AG04450 (cell line): Measurements from ENCODE around the gene RAC3. TPM values are rescaled to one million over a fixed set of nuclear protein-coding genes. Genes with fewer than 3 reads are reported as not detected.

ENCODE experiments used
- CTCF ChIA-PET: fragments of 300-600, 350-600 bp; formaldehyde crosslinking; extraction: SDS; loops from one replicate; lab custom pipeline; 2022; ENCODE audit warnings: antibody characterized with exemption, inconsistent platforms; lab: Charles Lee
- POLR2A ChIA-PET: fragments of 350-600 bp; formaldehyde crosslinking; extraction: SDS; loops from one replicate; lab custom pipeline; 2021; ENCODE audit warnings: antibody characterized with exemption, inconsistent platforms; lab: Yijun Ruan, JAX
- DNase-seq: peaks from one replicate; pipeline ENCODE4 v3.0.0-alpha.2; 2011; ENCODE audit warnings: low read depth, low spot score
- H3K27ac ChIP-seq: one replicate; pipeline ENCODE4 v1.5.1; 2012; ENCODE audit warnings: low read depth, low read length, control low read depth
- H3K27me3 ChIP-seq: one replicate; pipeline ENCODE4 v1.6.0; 2012; ENCODE audit warnings: low read length; ENCODE audit not compliant: control insufficient read depth, insufficient read depth
- H3K4me3 ChIP-seq: 2 replicates; pipeline ENCODE4 v1.5.1; 2011; ENCODE audit warnings: mild to moderate bottlenecking, low read depth, low read length, control low read depth
- H3K9me3 ChIP-seq: 2 replicates; pipeline ENCODE4 v1.5.1; 2012; ENCODE audit warnings: low read length; ENCODE audit not compliant: control insufficient read depth, insufficient read depth
- polyA plus RNA-seq: library from polyadenylated mRNA; depleted of rRNA; stranded (reverse); fragments of >200 nt; gene quantifications from 2 replicates; pipeline ENCODE4 v1.2.3, GENCODE V29; 2011
- TF ChIP-seq, protein P1 (sequence below): IDR thresholded peaks from 2 replicates; pipeline ENCODE4 v1.5.1; 2011; ENCODE audit warnings: low read depth, low read length, control low read depth, inconsistent platforms

The RAC3 gene
- polyA plus RNA-seq, 1 experiment = 12.9 TPM

DNA sequence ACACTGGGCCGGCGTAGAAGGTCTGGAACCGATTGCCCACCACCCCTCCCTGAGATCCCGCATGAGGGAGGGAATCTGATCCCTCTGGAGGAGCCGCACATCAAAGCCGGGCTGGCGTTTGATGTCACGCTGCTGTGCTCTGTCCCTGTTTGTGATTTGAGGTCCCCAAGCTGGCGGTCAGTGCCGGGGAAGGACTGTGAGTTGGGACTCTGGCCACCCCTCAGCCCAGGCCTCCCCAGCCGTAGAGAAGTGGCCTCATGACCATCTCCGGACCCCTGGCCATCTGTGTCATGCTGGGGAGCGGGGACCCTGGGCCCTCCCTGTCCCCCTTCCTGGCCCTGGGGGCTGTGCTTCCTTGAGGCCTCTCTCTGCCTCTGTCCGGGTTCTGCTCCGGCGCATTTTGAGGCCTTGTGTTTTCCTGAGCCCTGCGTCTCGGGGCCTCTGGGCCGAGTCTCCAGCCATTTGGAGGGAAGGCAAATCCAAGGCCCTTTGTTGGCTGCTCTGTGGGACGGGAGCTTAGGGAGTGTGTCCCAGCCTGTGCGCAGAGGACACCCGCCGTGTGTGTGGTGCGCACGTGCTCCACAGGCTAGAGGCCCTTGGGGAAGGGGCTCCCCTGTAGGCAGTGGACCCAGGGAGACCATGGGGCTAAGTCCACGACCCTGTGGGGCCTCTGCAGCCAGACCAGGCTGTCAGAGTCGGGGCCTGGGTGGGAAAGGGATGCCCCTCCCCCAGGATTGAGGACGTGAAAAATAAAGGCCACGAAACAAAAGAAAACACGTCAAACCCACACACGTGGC is 39.0 kb upstream of the RAC3 start:
- Histone ChIP-seq H3K27ac (peak overlapping the region; percentile 11), H3K27me3 (no peaks in the 10 kb centered on the region), H3K9me3 (peaks cover 23% of the 10 kb centered on the region), H3K4me3 (no peak overlapping the region)
- no peak for DNase-seq
- ChIA-PET CTCF (no interaction called here), POLR2A (no interaction called here)
- TF ChIP-seq, protein P1, sequence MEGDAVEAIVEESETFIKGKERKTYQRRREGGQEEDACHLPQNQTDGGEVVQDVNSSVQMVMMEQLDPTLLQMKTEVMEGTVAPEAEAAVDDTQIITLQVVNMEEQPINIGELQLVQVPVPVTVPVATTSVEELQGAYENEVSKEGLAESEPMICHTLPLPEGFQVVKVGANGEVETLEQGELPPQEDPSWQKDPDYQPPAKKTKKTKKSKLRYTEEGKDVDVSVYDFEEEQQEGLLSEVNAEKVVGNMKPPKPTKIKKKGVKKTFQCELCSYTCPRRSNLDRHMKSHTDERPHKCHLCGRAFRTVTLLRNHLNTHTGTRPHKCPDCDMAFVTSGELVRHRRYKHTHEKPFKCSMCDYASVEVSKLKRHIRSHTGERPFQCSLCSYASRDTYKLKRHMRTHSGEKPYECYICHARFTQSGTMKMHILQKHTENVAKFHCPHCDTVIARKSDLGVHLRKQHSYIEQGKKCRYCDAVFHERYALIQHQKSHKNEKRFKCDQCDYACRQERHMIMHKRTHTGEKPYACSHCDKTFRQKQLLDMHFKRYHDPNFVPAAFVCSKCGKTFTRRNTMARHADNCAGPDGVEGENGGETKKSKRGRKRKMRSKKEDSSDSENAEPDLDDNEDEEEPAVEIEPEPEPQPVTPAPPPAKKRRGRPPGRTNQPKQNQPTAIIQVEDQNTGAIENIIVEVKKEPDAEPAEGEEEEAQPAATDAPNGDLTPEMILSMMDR = no peak

DNA sequence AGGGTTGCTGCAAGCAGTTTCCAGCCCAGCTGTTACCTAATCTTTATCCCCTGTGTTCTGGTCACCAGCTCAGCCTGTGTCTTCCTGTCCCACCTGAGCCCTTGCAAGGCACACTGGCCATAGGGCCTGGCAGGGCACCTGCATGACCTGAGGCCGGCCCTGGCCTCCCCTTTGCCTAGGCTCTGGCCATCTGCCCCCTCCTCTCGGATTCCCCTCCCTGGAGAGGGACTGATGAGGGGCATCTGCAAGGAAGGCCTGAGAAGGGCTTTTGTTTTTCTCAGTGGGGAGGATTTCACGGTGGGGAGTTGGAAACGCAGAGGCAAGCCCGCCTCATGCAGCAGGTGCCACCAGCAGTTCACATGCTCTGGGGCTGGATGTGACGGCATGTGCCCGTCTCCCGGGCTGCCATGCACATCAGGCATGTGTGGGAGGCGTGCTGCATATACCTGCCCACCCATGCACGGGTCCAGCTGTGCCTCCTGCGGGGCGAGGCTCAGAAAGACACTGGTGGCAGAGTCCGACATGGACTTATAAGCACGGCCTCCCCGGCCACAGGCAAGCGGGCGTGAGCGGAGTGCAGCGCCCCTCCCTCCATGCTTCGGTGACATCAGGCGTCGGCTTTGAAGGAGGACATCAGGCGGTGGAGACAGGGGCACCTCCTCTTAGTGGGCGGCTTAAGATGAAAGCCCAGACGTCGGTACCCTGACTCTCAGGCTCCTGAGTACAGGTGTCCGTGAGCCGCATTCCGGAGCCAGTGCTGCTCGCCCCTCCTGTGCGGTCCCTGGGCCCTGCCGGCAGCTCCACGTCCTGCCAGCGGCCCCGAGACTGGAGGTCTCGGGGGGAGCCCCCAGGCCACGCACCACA is 37.5 kb upstream of the RAC3 start:
- no peak overlapping the region for H3K4me3 ChIP-seq
- H3K27me3 ChIP-seq = no peaks in the 10 kb centered on the region
- ChIA-PET CTCF (no interaction called here), POLR2A (interaction anchor here (0.7 kb wide), 1 partner anchor 10 kb away, joined by 5 read pairs; no protein-coding TSS in a partner anchor)
- TF ChIP-seq, protein P1 = no peak
- no peak overlapping the region for H3K27ac ChIP-seq
- DNase-seq = no peak
- H3K9me3 ChIP-seq = peaks cover 23% of the 10 kb centered on the region

- CTCF ChIA-PET = no interaction called here
- H3K4me3 ChIP-seq = no peak overlapping the region
- POLR2A ChIA-PET = interaction anchor here (0.6 to 0.7 kb wide), 2 partner anchors 9 to 1858 kb away, joined by 5 read pairs; no protein-coding TSS in a partner anchor
- DNase-seq = no peak
- TF ChIP-seq, protein P1 = no peak
- H3K27ac ChIP-seq = no peak overlapping the region
- H3K27me3 ChIP-seq = no peaks in the 10 kb centered on the region
- H3K9me3 ChIP-seq = peaks cover 18% of the 10 kb centered on the region
These were observed 36.6 kb upstream of the RAC3 start for GRCh38 chr17:81994593-81995462.

DNA sequence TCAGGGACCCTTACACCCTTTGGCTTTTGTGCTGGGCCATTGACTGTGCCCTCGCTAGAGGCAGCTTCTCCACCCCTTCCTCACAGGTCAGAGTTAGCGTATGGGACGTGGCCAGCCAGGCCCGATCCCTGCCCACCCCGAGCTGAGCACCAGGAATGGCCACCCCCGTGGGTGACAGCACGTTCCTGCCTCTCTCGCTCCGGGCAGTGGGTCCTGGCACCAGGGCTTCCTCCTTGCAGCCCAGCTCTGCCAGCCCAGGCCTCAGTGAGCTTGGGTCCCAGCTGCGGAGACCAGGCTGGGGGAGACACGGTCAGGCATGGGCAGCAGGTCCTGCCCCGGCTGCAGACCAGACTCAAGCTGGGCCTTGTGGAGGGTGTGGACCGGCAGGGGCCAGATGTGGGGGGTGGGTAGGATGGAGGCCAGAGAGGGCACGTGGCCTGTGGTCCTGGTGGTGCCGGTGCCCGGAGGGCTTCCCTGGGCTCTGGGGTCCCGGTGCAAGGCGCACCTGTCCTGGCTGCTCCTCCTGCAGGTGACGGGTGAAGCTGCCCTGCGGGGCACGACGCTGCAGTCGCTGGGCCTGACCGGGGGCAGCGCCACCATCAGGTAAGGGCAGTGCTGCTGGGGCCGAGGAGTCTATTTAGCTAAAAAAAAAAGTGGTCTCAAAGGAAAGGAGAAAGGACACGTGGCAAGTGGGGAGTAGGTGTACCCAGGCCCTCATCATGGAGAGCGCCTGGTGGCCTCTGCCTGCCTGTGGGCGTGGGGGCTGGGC is 35.8 kb upstream of the RAC3 start:
- no peak for DNase-seq
- TF ChIP-seq, protein P1 = no peak
- H3K27me3 ChIP-seq = no peaks in the 10 kb centered on the region
- H3K9me3 ChIP-seq = peaks cover 11% of the 10 kb centered on the region
- no peak overlapping the region for H3K27ac ChIP-seq
- ChIA-PET CTCF (interaction anchor here (1.7 kb wide), 1 partner anchor 25 kb away, joined by 8 read pairs; no protein-coding TSS in a partner anchor), POLR2A (interaction anchor here (0.6 kb wide), 1 partner anchor 1859 kb away, joined by 5 read pairs; no protein-coding TSS in a partner anchor)
- no peak overlapping the region for H3K4me3 ChIP-seq
